K562 (cell line): Measurements from ENCODE around the gene CPT1C. TPM values are rescaled to one million over a fixed set of nuclear protein-coding genes. Genes with fewer than 3 reads are reported as not detected.

Experiments used
- ESRRA ChIP-seq: fragments of 450-650 bp; IDR thresholded peaks from 2 replicates; pipeline ENCODE4 v1.6.1; 2014; ENCODE audit warnings: low read depth, mild to moderate bottlenecking, moderate library complexity, borderline replicate concordance
- FOSL1 ChIP-seq: fragments of 200-800 bp; sonication (Bioruptor generic); conservative IDR thresholded peaks from 2 replicates; pipeline ENCODE4 v1.6.1; 2016; ENCODE audit warnings: missing genetic modification characterization, missing compliant biosample characterization
- FOXK2 ChIP-seq, 2 experiments: fragments of 450-650 bp; IDR thresholded peaks in 1 of 2; conservative IDR thresholded peaks in 1 of 2; 2 replicates each; pipeline ENCODE4 v1.6.1; 2016; ENCODE audit warnings: low read depth in 2 of 2, mild to moderate bottlenecking in 1 of 2
- NCOA1 ChIP-seq: fragments of 450-650 bp; IDR thresholded peaks from 2 replicates; pipeline ENCODE4 v1.6.1; 2016; ENCODE audit warnings: low read depth
- NFIC ChIP-seq: fragments of 450-650 bp; IDR thresholded peaks from 2 replicates; pipeline ENCODE4 v1.6.1; 2017; ENCODE audit warnings: mild to moderate bottlenecking, inconsistent platforms
- TCF7L2 ChIP-seq: fragments of 150-350 bp; IDR thresholded peaks from 2 replicates; pipeline ENCODE4 v1.6.1; 2016; ENCODE audit warnings: low read depth, mild to moderate bottlenecking, low read length, moderate library complexity
- ZBED1 ChIP-seq: IDR thresholded peaks from 2 replicates; pipeline ENCODE4 v1.6.1; 2014
- ZC3H11A ChIP-seq: IDR thresholded peaks from 2 replicates; pipeline ENCODE4 v1.6.1; 2012; ENCODE audit warnings: low read depth, low read length, improper control_type of control experiment
- ZKSCAN1 ChIP-seq: fragments of 150-350 bp; IDR thresholded peaks from 2 replicates; pipeline ENCODE4 v1.6.1; 2016; ENCODE audit warnings: low read depth, low read length
- ZNF696 ChIP-seq: fragments of 250-450 bp; sonication (Bioruptor Pico); conservative IDR thresholded peaks from 2 replicates; pipeline ENCODE4 v1.4.0; 2020; ENCODE audit warnings: mild to moderate bottlenecking, moderate library complexity
- polyA plus RNA-seq, 8 experiments: library from polyadenylated mRNA; depleted of rRNA in 4 of 8; stranded (reverse) in 5 of 8; unstranded in 3 of 8; fragments of >200 nt; fragmentation: Nextera tagmentation in 2 of 8; fragmentation: Illumina TruSeq in 1 of 8; extraction: Ambion mirVana in 2 of 8; extraction: Trizol in 1 of 8; gene quantifications; 2 replicates each; pipeline versions ENCODE4 v1.2.1 to v1.2.3, GENCODE V29; 2011 to 2014; ENCODE audit warnings: inconsistent platforms in 1 of 8, missing spikeins in 1 of 8
- total RNA-seq, 7 experiments: library from RNA; depleted of rRNA in 6 of 7; stranded (reverse); fragments of >200 nt in 6 of 7; fragmentation: Illumina TruSeq in 2 of 7; extraction: Trizol in 2 of 7; gene quantifications; 2 replicates each; pipeline versions ENCODE4 v1.2.1 to v1.2.3, GENCODE V29; 2011 to 2021; ENCODE audit warnings: low replicate concordance in 1 of 7
- TF ChIP-seq, protein P1 (sequence below), 2 experiments: fragments of 450-650 bp; IDR thresholded peaks; 2 replicates each; pipeline ENCODE4 v1.6.1; 2018; ENCODE audit warnings: mild to moderate bottlenecking in 2 of 2, low read depth in 1 of 2; ENCODE audit not compliant: partially characterized antibody in 2 of 2
- TF ChIP-seq, protein P2 (sequence below), 2 experiments: fragments of 250-450 bp in 1 of 2; fragments of 450-650 bp in 1 of 2; sonication (Bioruptor Pico) in 1 of 2; IDR thresholded peaks; 2 replicates each; pipeline versions ENCODE4 v1.6.1 to v1.8.0; 2016 to 2021; ENCODE audit warnings: mild to moderate bottlenecking in 2 of 2, moderate library complexity in 2 of 2, missing compliant biosample characterization in 1 of 2, missing genetic modification characterization in 1 of 2
- TF ChIP-seq, protein P3 (sequence below), 2 experiments: fragments of 450-650 bp; conservative IDR thresholded peaks; 2 replicates each; pipeline ENCODE4 v1.6.1; 2017; ENCODE audit warnings: mild to moderate bottlenecking in 2 of 2, moderate library complexity in 2 of 2
- TF ChIP-seq, protein P4 (sequence below): sonication (generic); formaldehyde crosslinking; IDR thresholded peaks from 2 replicates; pipeline ENCODE4 v1.8.1; 2022; ENCODE audit warnings: missing genetic modification reagents
- TF ChIP-seq, protein P5 (sequence below), 2 experiments: fragments of 450-650 bp in 1 of 2; sonication (generic) in 1 of 2; formaldehyde crosslinking in 1 of 2; IDR thresholded peaks in 1 of 2; conservative IDR thresholded peaks in 1 of 2; 2 replicates each; pipeline versions ENCODE4 v1.6.1 to v1.8.1; 2016 to 2023; ENCODE audit warnings: mild to moderate bottlenecking in 2 of 2, moderate library complexity in 2 of 2, inconsistent platforms in 1 of 2, missing genetic modification reagents in 1 of 2

Gene CPT1C
- total and polyA plus RNA-seq, 9 of the 15 experiments (the other 6 are each of a cell fraction or from before 2014, with no cell fraction given), result 1.9 to 12.3 (median 3.0) TPM

DNA sequence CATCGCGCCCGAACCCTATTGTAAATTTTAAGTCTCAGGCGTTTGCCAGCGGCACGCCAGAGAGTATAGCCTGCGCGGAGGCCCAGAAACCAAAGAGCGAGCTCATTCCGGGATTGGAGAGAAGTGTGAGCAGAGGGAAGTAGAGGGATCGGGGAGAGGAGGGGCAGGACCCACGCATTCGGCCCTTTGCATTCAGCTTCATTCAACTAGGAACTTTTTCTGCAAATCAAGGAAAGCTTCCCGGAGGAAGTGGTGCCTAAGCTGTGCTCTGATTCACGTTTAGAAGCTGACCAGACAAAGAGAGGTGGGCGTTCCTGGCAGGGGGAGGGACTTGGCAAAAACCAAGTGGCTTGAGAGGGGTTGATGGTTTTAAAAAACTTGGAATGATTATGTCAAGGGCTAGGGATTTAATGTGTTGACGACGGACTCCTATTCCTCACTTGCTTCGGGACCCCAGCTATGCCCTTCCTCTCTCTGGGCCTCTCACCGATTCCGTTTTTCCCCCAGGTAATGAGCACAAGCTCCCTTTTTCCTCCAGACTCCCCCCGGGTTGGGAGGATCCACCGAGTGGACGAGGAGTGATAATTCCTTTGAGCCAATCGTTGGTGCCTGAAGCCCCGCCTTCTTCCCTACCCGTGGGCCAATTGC lies 14.7 kb upstream of the CPT1C start (continued):
- TF ChIP-seq, protein P1, sequence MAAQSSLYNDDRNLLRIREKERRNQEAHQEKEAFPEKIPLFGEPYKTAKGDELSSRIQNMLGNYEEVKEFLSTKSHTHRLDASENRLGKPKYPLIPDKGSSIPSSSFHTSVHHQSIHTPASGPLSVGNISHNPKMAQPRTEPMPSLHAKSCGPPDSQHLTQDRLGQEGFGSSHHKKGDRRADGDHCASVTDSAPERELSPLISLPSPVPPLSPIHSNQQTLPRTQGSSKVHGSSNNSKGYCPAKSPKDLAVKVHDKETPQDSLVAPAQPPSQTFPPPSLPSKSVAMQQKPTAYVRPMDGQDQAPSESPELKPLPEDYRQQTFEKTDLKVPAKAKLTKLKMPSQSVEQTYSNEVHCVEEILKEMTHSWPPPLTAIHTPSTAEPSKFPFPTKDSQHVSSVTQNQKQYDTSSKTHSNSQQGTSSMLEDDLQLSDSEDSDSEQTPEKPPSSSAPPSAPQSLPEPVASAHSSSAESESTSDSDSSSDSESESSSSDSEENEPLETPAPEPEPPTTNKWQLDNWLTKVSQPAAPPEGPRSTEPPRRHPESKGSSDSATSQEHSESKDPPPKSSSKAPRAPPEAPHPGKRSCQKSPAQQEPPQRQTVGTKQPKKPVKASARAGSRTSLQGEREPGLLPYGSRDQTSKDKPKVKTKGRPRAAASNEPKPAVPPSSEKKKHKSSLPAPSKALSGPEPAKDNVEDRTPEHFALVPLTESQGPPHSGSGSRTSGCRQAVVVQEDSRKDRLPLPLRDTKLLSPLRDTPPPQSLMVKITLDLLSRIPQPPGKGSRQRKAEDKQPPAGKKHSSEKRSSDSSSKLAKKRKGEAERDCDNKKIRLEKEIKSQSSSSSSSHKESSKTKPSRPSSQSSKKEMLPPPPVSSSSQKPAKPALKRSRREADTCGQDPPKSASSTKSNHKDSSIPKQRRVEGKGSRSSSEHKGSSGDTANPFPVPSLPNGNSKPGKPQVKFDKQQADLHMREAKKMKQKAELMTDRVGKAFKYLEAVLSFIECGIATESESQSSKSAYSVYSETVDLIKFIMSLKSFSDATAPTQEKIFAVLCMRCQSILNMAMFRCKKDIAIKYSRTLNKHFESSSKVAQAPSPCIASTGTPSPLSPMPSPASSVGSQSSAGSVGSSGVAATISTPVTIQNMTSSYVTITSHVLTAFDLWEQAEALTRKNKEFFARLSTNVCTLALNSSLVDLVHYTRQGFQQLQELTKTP (IDR thresholded peaks at IDR 0.05; ENCODE audit: low read depth in 1 of 2, partially characterized antibody in 2 of 2), result peak in 1 of 2 experiments; percentile 56
- peak; percentile 97 for TF ChIP-seq TCF7L2
- TF ChIP-seq, protein P2, sequence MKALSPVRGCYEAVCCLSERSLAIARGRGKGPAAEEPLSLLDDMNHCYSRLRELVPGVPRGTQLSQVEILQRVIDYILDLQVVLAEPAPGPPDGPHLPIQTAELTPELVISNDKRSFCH (CRISPR knock-in tag; IDR thresholded peaks at IDR 0.05), result no peak
- TF ChIP-seq, protein P2 (tag; IDR thresholded peaks at IDR 0.05), result 0 out of 2 replicates have a peak, but pooled peaks have one; percentile 36
- no peak for TF ChIP-seq ZBED1
- peak in 1 of 2 experiments; percentile 100; a peak in 2 of 4 replicates for TF ChIP-seq FOXK2 (conservative IDR thresholded peaks at IDR 0.05 in 1 of 2, IDR thresholded peaks at IDR 0.05 in 1 of 2; ENCODE audit: low read depth in 2 of 2)
- TF ChIP-seq, protein P3, sequence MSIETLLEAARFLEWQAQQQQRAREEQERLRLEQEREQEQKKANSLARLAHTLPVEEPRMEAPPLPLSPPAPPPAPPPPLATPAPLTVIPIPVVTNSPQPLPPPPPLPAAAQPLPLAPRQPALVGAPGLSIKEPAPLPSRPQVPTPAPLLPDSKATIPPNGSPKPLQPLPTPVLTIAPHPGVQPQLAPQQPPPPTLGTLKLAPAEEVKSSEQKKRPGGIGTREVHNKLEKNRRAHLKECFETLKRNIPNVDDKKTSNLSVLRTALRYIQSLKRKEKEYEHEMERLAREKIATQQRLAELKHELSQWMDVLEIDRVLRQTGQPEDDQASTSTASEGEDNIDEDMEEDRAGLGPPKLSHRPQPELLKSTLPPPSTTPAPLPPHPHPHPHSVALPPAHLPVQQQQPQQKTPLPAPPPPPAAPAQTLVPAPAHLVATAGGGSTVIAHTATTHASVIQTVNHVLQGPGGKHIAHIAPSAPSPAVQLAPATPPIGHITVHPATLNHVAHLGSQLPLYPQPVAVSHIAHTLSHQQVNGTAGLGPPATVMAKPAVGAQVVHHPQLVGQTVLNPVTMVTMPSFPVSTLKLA (conservative IDR thresholded peaks at IDR 0.05), result peak; percentile 62 to 63; a peak in 2 of 4 replicates
- TF ChIP-seq, protein P4, sequence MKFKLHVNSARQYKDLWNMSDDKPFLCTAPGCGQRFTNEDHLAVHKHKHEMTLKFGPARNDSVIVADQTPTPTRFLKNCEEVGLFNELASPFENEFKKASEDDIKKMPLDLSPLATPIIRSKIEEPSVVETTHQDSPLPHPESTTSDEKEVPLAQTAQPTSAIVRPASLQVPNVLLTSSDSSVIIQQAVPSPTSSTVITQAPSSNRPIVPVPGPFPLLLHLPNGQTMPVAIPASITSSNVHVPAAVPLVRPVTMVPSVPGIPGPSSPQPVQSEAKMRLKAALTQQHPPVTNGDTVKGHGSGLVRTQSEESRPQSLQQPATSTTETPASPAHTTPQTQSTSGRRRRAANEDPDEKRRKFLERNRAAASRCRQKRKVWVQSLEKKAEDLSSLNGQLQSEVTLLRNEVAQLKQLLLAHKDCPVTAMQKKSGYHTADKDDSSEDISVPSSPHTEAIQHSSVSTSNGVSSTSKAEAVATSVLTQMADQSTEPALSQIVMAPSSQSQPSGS (CRISPR knock-in tag), result no peak
- TF ChIP-seq, protein P5, sequence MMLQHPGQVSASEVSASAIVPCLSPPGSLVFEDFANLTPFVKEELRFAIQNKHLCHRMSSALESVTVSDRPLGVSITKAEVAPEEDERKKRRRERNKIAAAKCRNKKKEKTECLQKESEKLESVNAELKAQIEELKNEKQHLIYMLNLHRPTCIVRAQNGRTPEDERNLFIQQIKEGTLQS (IDR thresholded peaks at IDR 0.05), result peak; percentile 58; the same call in 1 of the 2 replicates
- TF ChIP-seq, protein P5 (CRISPR knock-in tag; conservative IDR thresholded peaks at IDR 0.05), result peak; percentile 38; the same call in 1 of the 2 replicates
- TF ChIP-seq NFIC, result peak; percentile 43
- peak; percentile 81 for TF ChIP-seq FOSL1
- TF ChIP-seq ZKSCAN1, result 0 out of 2 replicates have a peak, but pooled peaks have one; percentile 5
- TF ChIP-seq ZNF696, result no peak
- TF ChIP-seq NCOA1, result peak; percentile 55; the same call in 1 of the 2 replicates
- no peak for TF ChIP-seq ZC3H11A
- TF ChIP-seq ESRRA, result peak; percentile 35; the same call in 1 of the 2 replicates
